Measurements from ENCODE around the gene FYN.

FYN gene

GRCh38 chr6:111769365-111770152, 103.7 kb downstream of the FYN start:
- no peak for DNase-seq (ENCODE audit: low read depth)

- DNase-seq (ENCODE audit: low read depth) = no peak
Measured at GRCh38 chr6:111768431-111768770, 104.9 kb downstream of the FYN start.

DNA sequence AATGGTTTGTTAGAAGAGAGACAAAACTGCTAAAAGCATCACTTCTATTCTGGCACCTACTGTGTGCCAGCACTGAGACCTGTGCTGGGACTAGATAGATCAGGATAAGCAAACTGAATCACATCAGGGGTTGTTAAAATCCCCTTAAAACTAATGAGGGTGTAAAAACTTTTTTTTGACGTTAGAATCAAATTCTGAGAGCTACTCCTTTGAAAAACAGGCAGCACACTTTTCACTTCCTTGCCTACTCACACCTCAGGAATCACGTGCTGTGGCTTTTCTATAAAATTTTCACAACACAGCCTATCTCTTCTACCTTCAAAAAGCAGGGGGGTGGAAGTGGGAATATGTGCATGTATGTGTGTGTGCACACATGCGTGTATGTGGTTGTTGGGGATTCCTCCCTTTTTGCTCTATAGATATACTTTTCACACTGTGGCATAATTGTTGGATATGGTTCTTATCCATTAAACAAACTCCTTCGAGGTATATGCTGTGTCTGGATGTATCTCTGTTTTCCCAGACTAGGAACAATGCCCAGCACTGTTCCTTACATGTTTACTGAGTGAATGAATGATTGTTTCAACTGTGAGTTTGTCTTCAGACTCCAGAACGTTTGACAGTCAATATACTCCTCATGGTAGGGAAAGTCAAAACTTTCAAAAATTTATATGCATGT, 105.4 kb downstream of the FYN start:
- DNase-seq (ENCODE audit: low read depth) = no peak

DNA sequence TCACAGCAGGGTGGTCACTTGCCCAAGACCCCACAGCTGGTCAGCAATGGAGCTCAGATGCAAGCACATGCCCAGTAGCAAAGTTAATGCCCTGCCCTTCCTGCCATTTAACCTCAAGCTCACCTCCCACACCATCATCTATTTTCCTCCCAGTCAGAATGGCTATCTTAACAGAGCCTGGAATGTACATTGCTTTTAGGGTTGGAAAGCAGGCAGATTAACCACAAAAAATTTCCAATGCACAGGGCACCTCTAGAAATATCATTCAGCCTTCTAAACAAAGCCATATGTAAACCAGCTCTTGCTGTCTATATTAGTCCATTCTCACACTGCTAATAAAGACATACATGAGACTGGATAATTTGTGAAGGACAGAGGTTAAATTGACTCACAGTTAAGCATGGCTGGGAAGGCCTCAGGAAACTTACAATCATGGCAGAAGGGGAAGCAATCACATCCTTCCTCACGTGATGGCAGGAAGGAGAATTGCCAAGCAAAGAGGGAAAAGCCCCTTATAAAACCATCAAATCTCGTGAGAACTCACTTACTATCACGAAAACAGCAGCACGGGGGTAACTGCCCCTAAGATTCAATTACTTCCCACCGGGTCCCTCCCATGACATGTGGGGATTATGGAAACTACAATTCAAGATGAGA, 106.9 kb downstream of the FYN start:
- DNase-seq (ENCODE audit: low read depth) = no peak

- DNase-seq (ENCODE audit: low read depth) = no peak
Measured at GRCh38 chr6:111765763-111766162, 107.5 kb downstream of the FYN start.

- DNase-seq (ENCODE audit: low read depth) = peak; percentile 40
Measured at GRCh38 chr6:111764238-111765175, 108.7 kb downstream of the FYN start.

- no peak for DNase-seq (ENCODE audit: low read depth)
Measured at GRCh38 chr6:111763381-111763780, 109.9 kb downstream of the FYN start.

DNA sequence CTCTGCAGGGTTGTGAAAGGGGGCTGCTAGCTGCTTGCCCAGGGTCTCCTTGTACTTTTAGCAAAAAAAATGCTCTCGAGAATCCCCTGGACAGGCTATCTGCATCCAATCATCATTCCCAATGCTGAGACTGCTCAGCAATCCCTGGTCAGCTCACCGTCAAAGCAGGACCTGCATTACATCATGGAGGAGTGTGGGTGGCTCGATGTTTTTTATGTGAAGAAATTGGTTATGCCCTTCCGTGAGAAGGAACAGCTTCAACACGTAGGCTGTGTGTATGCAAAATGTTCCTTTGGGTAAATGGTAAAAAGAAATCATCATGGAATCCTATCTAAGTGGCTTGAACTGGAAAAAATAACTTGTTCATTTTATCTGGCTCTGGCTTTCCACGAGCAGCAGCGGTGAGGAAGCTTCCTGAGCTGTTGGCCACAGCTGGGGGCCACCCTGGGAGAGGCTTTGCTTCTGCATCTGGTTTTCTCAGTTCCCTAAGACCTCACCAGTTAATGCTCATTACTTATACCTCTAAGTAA, 111.4 kb downstream of the FYN start:
- peak; percentile 49 for DNase-seq (ENCODE audit: low read depth)

GRCh38 chr6:111761212-111761611, 112.0 kb downstream of the FYN start:
- no peak for DNase-seq (ENCODE audit: low read depth)

DNA sequence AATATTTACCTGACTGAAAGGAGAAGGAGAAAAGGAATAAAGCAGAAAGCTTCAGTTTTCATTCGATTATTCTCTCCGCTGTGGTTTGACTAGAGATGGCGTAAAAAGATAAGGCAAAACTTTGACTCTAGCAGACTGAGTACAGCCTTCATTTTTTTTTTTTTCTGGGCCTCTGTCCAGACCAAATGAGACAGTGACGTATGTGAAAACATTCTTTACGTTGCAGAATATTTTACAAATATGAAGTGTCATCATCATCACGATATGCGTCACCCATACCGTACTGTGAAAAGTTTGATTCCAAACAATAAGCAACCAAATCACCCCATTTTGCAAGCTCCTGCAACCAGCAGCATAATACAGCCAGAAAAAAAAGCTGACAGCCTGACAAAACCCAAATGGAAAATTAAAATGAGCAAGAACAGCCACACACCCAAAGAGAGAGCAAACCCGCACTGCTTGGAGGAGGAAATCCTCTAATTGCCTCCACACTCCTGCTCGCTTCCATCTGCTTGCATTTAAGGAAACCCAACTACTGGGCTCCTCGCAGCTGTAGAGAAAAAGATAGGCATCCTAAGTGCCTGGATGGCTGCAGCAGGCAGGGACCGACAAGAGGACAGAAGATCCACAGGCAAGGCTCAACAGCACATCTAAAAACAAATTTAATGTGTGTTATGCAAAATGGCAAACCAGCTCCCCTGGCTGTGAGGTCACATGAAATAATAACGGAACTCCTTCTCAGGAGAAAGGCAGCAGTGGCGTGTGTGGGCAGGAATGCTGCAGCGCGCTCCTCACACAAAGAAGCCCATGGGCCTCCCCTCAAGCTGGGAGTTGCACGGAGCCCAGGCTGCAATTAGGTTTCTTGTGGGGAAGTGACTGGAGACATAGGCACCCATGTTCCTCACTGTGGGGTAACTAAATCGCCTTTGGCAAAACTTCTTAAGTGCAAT, 113.1 kb downstream of the FYN start:
- no peak for DNase-seq (ENCODE audit: low read depth)

GRCh38 chr6:111759331-111759835, 113.9 kb downstream of the FYN start:
- no peak for DNase-seq (ENCODE audit: low read depth)

DNA sequence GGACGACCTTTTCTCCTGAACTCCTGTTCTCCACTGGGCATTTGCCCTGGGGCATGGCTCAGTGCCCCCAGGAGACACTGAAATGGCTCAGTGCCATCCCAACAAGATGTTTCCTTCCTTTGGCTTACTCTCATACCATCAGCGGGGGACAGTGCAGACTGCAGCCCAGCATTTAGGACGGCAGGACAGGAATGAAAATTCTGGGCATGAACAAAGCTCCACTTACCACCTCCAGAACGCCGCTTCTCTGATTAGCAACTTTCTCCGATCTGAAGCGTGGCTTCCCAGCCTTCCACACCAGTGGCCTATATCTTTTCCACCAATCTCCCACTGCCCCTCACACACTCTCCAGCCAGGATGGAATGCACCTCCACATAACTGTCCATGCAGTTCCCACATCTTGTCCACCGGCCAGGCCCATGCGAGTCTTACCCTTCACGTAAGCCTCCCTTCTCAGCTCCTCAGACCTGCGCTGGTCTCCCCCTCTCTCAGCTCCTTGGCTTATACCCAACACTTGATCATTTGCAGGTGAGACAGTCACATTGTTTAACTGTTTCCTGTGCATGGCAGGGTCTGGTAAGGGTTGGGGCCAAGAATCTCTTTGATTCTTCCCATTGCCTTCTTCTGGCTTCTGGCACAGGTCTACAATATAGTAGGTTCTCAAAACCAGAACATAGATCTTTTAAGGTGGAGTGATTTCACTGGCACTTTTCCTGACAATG, 114.5 kb downstream of the FYN start:
- DNase-seq (ENCODE audit: low read depth) = no peak

- DNase-seq (ENCODE audit: low read depth) = no peak
Measured at GRCh38 chr6:111757342-111757741, 115.9 kb downstream of the FYN start.

- DNase-seq (ENCODE audit: low read depth) = no peak
Measured at GRCh38 chr6:111754423-111754822, 118.8 kb downstream of the FYN start.

- DNase-seq (ENCODE audit: low read depth) = no peak
Measured at GRCh38 chr6:111753573-111753972, 119.7 kb downstream of the FYN start.

DNA sequence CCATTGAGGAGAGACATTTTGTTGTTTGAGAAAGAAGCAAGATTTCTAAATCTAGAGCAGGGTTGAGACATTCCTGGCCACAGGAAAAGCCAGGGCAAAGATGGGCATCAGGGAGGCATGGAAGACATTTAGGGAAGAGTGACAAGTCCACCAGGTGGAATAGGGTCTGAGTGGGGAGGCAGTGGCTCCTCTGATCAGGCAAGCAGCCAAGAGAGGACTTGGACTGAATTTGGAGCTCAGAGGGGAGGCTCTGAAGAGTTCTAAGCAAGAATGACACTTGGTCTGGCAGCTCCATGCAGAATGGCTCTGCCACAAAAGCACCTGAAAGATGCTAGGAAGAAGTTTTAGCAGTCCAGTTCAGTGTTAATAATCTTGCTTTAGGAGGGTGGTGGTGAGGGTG, 120.8 kb downstream of the FYN start:
- DNase-seq (ENCODE audit: low read depth) = no peak

DNA sequence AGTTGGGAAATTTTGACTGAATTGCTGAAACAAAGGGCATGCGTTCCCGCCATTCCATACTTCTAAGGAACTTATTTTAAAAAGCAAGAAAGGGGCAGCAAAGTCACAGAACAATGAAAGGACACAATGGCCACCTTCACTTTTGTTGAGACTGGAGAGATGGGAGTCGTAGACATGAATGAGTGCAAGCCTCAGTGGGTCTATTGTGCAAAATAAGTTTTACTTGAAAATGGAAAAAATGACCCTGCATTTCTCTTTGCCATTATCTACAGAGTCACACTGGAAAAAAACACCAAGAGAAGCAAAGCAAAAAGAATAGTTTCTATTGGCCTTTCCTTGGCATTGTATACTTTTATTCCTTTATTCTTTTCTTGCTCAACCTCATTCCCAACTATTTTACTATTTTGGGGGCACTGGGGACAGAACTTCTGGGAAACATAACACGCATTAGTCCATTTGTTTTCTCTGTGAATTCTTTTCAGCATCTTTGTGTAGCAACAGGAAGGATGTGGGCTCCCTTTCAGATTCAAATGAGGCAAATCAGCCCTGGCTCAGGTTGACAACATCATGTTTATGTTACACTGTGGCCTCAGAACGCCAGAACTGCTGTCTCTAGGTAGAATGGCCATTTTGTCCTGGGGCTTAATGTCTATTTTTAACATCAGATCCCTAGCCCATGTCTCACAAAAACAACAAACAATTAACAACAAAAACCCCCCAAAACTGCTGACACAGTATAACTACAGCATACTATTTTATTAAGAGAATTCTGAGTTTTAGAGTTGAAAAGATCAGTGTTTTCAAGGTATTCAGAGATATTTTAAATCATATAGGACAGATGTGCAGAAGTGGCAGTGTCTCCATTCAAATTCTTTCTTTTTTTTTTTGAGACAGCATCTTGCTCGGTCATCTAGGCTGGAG, 122.2 kb downstream of the FYN start:
- DNase-seq (ENCODE audit: low read depth) = peak; percentile 33

GRCh38 chr6:111750153-111750552, 123.1 kb downstream of the FYN start:
- DNase-seq (ENCODE audit: low read depth) = no peak

DNA sequence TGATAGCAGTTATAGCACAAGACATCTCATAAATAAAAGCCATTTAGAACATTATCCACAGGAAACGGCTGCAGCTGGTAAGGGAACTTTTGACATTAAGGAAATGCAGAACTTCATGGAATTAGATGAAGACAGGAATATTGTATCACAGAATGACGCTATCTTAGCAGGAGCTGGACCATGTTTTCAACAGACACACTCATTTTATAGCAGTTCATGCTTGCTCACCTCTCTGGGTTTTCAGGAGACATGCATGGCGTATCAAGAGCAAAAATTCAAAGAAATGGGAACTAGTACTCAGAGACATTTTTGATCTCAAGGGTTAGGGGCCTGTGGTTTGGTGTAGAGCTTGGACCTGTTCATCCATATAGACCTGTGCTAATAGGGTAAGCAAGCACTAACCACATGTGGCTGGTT, 125.0 kb downstream of the FYN start:
- no peak for DNase-seq (ENCODE audit: low read depth)
